Mesothelial cell of epicardium (in vitro differentiated cells): Measurements from ENCODE around the gene LRRC3. TPM values are rescaled to one million over a fixed set of nuclear protein-coding genes. Genes with fewer than 3 reads are reported as not detected.

ENCODE experiments used
- DNase-seq, 2 experiments: peaks; one replicate each; pipeline ENCODE4 v3.0.0; 2021; ENCODE audit warnings: low spot score in 2 of 2; ENCODE audit not compliant: unreplicated experiment in 2 of 2
- H3K27ac Mint-ChIP-seq: 2 replicates; pipeline ENCODE4 v1.8.0; 2021; ENCODE audit warnings: mixed read lengths
- H3K27me3 Mint-ChIP-seq: 2 replicates; pipeline ENCODE4 v1.8.0; 2021; ENCODE audit warnings: low read depth, mixed read lengths
- H3K36me3 Mint-ChIP-seq: 2 replicates; pipeline ENCODE4 v1.8.0; 2021; ENCODE audit warnings: mixed read lengths
- H3K4me1 Mint-ChIP-seq: 2 replicates; pipeline ENCODE4 v1.8.0; 2021; ENCODE audit warnings: mixed read lengths
- H3K4me3 Mint-ChIP-seq: 2 replicates; pipeline ENCODE4 v1.8.0; 2021; ENCODE audit warnings: mild to moderate bottlenecking, moderate library complexity, mixed read lengths
- H3K9me3 Mint-ChIP-seq: 2 replicates; pipeline ENCODE4 v1.8.0; 2021; ENCODE audit warnings: mixed read lengths
- total RNA-seq: library from RNA; stranded (reverse); gene quantifications from 3 replicates; pipeline ENCODE4 v1.2.1, GENCODE V29; 2021
- TF ChIP-seq, protein P1 (sequence below): fragments of 200-600 bp; sonication (generic); IDR thresholded peaks from one replicate; pipeline ENCODE4 v1.5.0; 2021; ENCODE audit warnings: antibody characterized with exemption; ENCODE audit not compliant: unreplicated experiment

The LRRC3 gene
- total RNA-seq, 1 donor from 2014 or later: 11.8 TPM

DNA sequence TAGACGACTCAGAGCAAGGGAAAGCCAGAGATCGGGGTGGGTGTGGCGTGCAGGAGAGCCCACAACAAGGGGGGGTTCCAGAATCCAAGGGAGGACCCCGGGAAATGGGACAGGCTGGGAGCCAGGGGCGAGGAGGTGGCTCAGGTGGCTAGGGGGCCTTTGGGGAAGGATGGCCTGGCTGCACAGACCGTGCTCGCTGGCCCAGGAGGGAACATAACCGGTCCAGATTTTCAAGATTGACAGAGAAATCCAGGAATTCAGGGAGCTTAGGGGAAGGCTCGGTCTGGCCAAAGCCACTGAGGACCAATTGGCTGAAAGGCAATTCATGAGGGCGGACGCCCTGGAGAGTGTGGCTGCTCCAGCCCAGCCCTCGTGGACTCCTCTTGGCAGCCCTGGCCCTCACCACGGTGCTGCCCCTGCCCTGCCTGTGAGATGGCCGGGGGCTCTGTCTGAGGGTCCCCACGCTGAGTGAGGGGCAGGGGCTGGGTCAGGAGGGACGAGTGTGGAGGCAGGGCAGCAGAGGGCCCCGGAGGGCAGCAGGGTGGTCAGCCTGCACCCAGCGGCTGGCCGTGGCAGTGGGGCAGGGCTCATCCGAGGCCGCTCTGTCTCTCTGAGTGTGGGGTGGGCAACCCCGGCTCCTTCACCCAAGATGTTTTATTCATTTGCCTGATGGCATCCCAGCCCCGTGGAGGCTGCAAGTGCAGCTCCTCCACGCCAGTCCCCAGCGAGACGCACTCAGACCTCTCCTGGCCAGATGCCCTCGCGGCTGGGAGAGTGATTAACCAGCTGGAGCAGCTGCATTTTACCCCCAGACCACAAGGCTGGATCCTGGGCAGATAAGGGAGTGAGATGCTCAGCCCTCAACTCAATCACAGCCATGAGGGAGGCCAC, 5.6 kb upstream of the LRRC3 start:
- Mint-ChIP-seq H3K4me1 (peaks cover 8% of the 10 kb centered on the region), H3K9me3 (peaks cover 19% of the 10 kb centered on the region), H3K36me3 (no peaks in the 10 kb centered on the region), H3K27ac (no peak overlapping the region), H3K27me3 (peaks cover 13% of the 10 kb centered on the region), H3K4me3 (no peak overlapping the region)
- TF ChIP-seq, protein P1, sequence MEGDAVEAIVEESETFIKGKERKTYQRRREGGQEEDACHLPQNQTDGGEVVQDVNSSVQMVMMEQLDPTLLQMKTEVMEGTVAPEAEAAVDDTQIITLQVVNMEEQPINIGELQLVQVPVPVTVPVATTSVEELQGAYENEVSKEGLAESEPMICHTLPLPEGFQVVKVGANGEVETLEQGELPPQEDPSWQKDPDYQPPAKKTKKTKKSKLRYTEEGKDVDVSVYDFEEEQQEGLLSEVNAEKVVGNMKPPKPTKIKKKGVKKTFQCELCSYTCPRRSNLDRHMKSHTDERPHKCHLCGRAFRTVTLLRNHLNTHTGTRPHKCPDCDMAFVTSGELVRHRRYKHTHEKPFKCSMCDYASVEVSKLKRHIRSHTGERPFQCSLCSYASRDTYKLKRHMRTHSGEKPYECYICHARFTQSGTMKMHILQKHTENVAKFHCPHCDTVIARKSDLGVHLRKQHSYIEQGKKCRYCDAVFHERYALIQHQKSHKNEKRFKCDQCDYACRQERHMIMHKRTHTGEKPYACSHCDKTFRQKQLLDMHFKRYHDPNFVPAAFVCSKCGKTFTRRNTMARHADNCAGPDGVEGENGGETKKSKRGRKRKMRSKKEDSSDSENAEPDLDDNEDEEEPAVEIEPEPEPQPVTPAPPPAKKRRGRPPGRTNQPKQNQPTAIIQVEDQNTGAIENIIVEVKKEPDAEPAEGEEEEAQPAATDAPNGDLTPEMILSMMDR: no peak
- no peak for DNase-seq

DNA sequence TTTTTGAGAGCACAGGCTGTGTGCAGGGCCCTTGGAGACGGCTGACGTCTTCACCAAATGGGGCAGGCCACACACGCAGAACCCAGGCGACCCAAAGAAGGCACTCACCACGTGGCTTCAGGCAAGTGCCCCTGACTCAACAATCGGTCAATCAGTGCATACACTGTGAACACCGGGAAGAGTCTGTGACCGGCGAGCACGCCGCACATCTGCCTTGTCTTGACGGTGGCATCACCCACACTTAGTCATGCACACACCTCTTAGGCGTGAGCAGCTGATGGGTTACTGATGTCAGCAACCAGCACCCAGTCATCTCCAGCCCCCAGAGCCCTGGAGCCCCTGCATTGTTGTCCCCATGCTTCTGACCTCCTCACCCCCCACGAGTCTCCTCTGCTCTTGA, 4.9 kb upstream of the LRRC3 start:
- no peaks in the 10 kb centered on the region for H3K36me3 Mint-ChIP-seq
- H3K27me3 Mint-ChIP-seq: peaks cover 13% of the 10 kb centered on the region
- no peak overlapping the region for H3K4me3 Mint-ChIP-seq
- TF ChIP-seq, protein P1: no peak
- peak in 1 of 2 experiments; percentile 10 for DNase-seq
- H3K27ac Mint-ChIP-seq: no peak overlapping the region
- peaks cover 2% of the 10 kb centered on the region for H3K4me1 Mint-ChIP-seq
- H3K9me3 Mint-ChIP-seq: peaks cover 19% of the 10 kb centered on the region

DNA sequence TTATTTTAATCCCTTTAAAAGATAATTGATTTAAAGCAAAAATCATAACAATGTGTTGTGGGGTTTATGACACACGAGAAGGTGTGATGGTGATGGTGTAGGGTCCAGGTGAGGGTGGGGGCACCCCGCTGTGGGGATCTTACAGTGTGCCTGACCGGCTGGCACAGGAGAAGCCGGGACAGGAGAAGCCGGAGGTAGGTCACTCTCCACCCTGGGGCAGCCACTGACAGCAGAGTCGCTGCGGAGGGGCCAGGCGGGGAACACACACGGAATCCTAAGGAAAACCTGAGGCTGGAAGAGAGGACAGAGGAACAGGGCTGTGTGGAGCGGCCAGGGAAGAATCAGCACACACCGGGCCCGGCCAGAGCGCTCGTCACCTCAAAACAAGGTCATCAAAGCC, 4.3 kb upstream of the LRRC3 start:
- Mint-ChIP-seq H3K4me1 (no peaks in the 10 kb centered on the region), H3K27me3 (peaks cover 13% of the 10 kb centered on the region), H3K36me3 (no peaks in the 10 kb centered on the region), H3K4me3 (no peak overlapping the region), H3K27ac (no peak overlapping the region), H3K9me3 (peaks cover 19% of the 10 kb centered on the region)
- no peak for DNase-seq
- TF ChIP-seq, protein P1: no peak

DNA sequence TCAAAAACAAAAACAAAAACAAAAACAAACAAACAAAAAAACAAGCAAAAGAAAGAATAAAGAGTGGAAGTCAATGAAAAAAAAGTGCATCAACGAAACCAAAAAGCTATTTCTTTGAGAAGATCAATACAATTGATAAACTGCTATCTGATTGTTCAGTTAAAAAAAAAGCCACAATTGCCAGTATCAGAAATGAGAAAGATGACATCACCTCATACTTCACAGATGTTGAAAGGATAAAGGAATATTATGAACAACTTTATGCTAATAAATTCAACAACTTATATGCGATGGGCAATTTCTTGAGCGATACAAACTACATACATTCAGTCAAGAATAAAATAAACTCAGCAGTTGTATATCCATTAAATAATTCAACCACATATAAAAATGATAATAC, 2.2 kb upstream of the LRRC3 start:
- TF ChIP-seq, protein P1: no peak
- Mint-ChIP-seq H3K9me3 (peaks cover 19% of the 10 kb centered on the region), H3K4me1 (no peaks in the 10 kb centered on the region), H3K27me3 (peaks cover 13% of the 10 kb centered on the region), H3K27ac (no peak overlapping the region), H3K36me3 (peaks cover 2% of the 10 kb centered on the region), H3K4me3 (no peak overlapping the region)
- DNase-seq: no peak

DNA sequence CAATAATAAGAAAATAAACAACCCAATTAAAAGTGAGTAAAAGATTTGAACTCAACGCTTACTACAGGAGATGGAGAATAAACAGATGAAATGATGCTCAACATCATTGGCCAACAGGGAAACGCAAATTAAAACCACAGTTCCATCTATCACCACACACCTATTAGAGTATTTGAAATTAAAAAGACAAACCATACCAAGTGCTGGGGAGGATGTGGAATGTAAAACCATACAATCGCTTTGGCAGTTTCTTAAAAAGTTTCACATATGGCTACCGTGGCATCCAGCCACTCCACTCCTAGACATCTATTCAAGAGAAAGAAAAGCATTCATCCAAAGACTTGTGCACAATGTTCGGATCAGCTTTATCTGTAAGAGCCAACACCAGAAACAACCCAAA, 1.3 kb upstream of the LRRC3 start:
- H3K4me3 Mint-ChIP-seq: peak overlapping the region; percentile 50
- H3K27me3 Mint-ChIP-seq: peaks cover 13% of the 10 kb centered on the region
- H3K36me3 Mint-ChIP-seq: peaks cover 2% of the 10 kb centered on the region
- H3K9me3 Mint-ChIP-seq: peaks cover 19% of the 10 kb centered on the region
- TF ChIP-seq, protein P1: no peak
- H3K4me1 Mint-ChIP-seq: no peaks in the 10 kb centered on the region
- DNase-seq: no peak
- no peak overlapping the region for H3K27ac Mint-ChIP-seq
